ENCODE results near the gene PREX1.

The PREX1 gene

DNA sequence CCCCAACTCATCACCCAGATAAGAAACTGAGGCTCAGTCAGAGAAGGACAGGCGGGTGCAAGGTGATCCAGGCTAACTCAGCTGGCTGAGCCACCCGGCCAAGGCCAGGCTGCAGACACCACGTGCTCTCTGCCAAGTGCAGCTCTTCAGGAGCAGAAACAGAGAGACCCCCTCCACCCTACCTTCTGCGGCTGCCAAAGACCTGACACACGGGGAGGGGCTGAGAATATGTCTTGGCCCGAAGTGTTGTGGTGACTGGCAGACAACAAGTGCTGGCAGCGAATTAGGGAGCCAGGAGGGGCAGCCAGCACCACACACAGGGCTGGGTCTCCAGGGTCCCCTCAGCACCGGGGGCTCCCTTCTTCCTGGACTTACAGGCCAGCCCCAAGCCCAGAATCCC is 22.5 kb downstream of the PREX1 start:
- H3K4me3 ChIP-seq (ENCODE audit: low read depth, low read length): no peak overlapping the region
- no peak for DNase-seq (ENCODE audit: low read depth)
- TF ChIP-seq, protein P1, sequence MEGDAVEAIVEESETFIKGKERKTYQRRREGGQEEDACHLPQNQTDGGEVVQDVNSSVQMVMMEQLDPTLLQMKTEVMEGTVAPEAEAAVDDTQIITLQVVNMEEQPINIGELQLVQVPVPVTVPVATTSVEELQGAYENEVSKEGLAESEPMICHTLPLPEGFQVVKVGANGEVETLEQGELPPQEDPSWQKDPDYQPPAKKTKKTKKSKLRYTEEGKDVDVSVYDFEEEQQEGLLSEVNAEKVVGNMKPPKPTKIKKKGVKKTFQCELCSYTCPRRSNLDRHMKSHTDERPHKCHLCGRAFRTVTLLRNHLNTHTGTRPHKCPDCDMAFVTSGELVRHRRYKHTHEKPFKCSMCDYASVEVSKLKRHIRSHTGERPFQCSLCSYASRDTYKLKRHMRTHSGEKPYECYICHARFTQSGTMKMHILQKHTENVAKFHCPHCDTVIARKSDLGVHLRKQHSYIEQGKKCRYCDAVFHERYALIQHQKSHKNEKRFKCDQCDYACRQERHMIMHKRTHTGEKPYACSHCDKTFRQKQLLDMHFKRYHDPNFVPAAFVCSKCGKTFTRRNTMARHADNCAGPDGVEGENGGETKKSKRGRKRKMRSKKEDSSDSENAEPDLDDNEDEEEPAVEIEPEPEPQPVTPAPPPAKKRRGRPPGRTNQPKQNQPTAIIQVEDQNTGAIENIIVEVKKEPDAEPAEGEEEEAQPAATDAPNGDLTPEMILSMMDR (IDR thresholded peaks at IDR 0.05; ENCODE audit: control insufficient read depth, extremely low read depth, insufficient read depth): no peak

DNA sequence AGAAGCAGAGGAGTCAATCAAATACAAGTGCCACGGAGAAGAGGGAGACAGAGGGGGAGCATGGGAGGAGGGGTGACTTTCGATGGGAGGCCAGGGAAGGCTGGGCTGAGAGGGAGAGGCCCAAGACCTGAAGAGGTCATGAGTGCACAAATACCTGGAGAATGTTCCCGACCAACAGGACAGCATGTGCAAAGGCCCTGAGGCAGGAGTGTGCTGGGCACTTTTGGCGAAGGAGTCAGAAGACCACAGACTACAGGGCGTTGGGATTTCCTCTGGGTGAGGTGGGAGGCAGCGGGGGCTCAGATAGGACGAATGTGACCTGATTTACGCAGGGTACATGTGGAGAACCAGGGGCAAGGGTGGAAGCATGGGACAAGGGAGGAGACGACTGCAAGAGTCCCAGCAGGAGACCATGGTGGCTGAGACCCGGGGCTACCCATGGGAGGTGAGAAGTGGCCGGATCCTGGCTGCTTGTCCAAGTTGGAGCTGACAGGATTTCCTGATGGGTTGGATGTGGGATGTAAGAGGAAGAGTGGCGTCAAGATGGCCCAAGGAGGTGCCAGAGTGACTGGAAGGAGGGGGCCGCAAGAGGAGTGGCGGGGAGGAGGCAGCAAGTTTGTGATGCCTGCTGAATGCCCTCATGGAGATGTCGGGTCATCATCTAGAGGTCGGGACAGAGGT is 23.4 kb downstream of the PREX1 start:
- TF ChIP-seq, protein P1 (IDR thresholded peaks at IDR 0.05; ENCODE audit: control insufficient read depth, extremely low read depth, insufficient read depth): no peak
- no peak overlapping the region for H3K4me3 ChIP-seq (ENCODE audit: low read depth, low read length)
- no peak for DNase-seq (ENCODE audit: low read depth)

DNA sequence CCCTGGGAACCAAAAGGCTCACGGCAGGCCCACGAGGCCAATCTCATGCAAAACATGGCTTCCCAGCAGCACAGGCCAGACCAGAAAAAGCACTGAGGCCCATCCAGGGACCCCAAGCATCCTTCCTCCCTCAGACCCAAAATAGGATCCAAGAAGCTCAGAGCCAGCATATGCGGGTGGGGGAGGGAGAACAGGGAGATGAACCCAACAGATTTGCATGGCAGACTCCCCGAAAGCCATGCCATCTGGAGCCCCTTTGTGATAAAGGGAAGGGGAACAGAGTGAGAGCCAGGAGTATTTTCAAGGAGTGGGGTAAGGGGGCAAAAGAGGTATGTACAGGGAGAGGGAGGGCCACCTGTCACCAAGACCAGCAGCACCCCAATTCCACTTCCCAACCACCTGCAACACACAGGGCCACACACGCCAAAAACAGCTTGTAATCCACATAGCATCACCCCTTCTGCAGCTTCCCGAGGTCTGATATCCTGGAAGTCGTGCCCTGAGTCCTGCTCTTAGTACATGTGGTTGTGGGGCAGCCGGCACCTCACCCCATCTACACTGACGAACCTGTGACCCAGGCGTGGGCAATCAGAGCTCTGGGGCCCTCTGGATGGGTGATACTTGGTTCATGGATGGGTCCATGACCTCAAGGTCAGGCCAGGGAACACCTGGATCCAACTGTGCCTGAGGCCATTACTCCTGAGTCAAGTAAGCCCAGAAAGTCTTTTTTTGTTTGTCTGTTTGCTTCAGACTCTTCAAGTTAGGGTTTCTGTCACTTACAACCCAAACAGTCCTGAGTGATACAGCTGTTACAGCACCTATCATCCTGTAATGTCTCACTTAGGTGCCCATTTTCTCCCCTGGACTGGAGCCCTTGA is 24.4 kb downstream of the PREX1 start:
- TF ChIP-seq, protein P1 (IDR thresholded peaks at IDR 0.05; ENCODE audit: control insufficient read depth, extremely low read depth, insufficient read depth): no peak
- no peak for DNase-seq (ENCODE audit: low read depth)

DNA sequence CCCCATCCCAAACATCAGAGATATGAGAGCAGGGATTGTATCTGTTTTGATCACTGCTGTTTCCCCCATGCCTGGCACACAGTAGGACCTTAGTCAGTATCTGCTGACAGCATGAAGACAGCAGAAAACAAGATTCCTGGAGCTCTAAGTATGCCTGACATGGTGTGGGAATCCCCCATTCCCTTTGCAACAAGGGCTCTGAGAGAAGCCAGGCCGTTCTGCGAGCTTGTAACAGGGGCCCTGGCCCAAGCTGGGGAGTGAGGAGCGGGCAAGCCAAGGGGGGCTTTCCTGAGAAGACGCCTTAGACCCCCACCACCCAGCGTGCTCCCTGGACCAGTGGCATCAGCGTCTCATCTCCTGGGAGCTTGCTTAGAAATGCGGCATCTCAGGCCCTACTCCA is 25.2 kb downstream of the PREX1 start:
- TF ChIP-seq, protein P1 (IDR thresholded peaks at IDR 0.05; ENCODE audit: control insufficient read depth, extremely low read depth, insufficient read depth): no peak
- no peak for DNase-seq (ENCODE audit: low read depth)
- no peak overlapping the region for H3K4me3 ChIP-seq (ENCODE audit: low read depth, low read length)

More for the DNA sequence above, 24.4 kb downstream of the PREX1 start:
- no peak overlapping the region for H3K4me3 ChIP-seq (ENCODE audit: low read depth, low read length)

DNA sequence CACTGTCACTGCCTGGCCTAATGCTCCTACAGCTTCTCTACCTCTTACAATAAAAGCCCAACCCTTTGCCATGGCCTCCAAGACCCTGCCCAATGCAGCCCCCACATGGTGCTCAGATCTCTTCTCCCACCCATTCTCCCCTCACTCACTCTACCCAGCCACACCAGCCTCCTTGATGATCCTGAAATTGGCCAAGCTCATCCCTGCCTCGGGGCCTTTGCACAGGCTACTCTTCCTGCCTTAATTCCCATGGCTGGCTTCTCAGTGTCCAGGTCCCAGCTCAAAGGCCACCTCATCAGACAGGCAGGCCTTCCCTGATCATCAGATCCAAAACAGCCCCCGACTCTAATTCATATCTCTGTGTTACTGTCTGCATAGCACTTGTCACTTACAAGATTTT is 25.6 kb downstream of the PREX1 start:
- TF ChIP-seq, protein P1 (IDR thresholded peaks at IDR 0.05; ENCODE audit: control insufficient read depth, extremely low read depth, insufficient read depth): no peak
- no peak overlapping the region for H3K4me3 ChIP-seq (ENCODE audit: low read depth, low read length)
- no peak for DNase-seq (ENCODE audit: low read depth)

DNA sequence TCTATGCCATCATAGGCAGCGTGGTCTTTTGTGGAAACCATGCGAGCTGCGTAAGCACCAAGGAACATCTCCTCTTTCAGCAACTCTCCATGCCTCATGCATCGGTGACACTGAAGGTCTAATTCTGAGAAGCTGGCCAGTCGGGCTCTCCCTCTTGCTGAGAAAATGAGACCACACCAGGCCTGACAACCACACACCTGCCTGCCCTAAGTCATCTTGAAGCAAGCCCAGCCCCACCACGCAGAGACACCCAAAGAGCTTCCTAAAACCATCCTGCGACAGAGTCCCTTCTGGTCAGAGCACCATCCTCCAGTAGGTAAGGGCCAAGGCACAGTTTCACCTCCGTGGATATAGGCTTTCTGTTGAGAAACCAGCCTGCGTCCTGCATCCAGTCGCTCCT is 26.6 kb downstream of the PREX1 start:
- TF ChIP-seq, protein P1 (IDR thresholded peaks at IDR 0.05; ENCODE audit: control insufficient read depth, extremely low read depth, insufficient read depth): no peak
- H3K4me3 ChIP-seq (ENCODE audit: low read depth, low read length): no peak overlapping the region
- no peak for DNase-seq (ENCODE audit: low read depth)

All from LNCaP clone FGC (cell line).